Measurements from ENCODE around the gene OR2AG2.

OR2AG2 gene

DNA sequence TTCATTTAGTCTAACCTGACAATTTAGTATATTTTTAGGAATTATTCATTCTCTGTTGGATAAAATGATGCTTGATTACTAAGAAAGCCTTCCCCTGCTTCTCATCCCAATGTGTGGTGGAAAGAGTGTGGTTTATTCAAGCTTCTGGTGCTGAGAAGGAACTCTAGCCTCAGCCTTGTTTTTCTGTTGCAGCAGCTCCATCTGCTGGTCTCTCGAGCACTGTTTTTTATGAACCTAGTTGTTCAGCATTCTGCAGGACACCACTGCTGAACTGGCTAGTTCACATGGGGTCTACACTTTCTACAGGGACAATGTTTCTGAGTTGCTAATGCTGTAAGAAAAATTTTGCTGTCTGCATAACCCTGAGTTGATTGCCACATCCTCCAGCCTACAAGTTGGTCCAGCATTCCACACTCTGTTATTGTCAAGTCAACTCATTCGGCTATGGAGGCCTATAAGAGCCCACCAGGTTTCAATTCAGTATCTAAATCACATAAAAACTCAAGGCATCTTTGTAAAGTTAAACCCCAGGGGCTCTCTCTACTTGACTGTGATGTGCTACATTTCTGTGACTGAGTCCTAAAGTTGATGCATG lies 14.3 kb downstream of the OR2AG2 start:
- peak; percentile 34 for DNase-seq (ENCODE audit: extremely low spot score)
- ChIA-PET CTCF (interaction anchor here (0.6 to 15.2 kb wide), 19 partner anchors 10 to 686 kb away, joined by 3 to 259 read pairs (median 4); partner anchors contain the start of gene OR2AG2), POLR2A (no interaction called here)
- TF ChIP-seq, protein P1, sequence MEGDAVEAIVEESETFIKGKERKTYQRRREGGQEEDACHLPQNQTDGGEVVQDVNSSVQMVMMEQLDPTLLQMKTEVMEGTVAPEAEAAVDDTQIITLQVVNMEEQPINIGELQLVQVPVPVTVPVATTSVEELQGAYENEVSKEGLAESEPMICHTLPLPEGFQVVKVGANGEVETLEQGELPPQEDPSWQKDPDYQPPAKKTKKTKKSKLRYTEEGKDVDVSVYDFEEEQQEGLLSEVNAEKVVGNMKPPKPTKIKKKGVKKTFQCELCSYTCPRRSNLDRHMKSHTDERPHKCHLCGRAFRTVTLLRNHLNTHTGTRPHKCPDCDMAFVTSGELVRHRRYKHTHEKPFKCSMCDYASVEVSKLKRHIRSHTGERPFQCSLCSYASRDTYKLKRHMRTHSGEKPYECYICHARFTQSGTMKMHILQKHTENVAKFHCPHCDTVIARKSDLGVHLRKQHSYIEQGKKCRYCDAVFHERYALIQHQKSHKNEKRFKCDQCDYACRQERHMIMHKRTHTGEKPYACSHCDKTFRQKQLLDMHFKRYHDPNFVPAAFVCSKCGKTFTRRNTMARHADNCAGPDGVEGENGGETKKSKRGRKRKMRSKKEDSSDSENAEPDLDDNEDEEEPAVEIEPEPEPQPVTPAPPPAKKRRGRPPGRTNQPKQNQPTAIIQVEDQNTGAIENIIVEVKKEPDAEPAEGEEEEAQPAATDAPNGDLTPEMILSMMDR (IDR thresholded peaks at IDR 0.05; ENCODE audit: control extremely low read depth, extremely low read depth, low read depth, missing control alignments), result peak; percentile 69

DNA sequence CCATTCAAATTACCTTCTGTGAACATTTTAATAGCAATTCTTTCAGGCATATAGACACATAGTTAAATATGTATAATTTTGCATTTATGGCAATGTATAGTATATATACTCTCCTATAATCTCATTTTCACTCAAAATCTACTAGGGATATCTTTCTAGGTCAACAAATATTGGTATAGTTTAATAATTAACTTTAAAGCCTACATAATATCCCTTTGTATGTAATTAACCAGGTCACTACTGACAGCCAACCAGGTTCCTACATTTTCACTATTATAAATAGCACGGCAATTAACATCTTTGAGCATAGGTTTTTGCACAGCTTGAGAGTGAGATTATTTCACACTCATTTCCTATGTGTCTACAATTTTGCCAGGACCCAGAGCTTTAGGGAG lies 15.8 kb downstream of the OR2AG2 start:
- TF ChIP-seq, protein P1 (IDR thresholded peaks at IDR 0.05; ENCODE audit: control extremely low read depth, extremely low read depth, low read depth, missing control alignments), result no peak
- DNase-seq (ENCODE audit: extremely low spot score), result no peak
- CTCF ChIA-PET, result interaction anchor here (0.6 to 15.2 kb wide), 29 partner anchors 10 to 939 kb away, joined by 3 to 259 read pairs (median 5); partner anchors contain the start of genes OR2AG2 and ZNF215
- POLR2A ChIA-PET, result no interaction called here

DNA sequence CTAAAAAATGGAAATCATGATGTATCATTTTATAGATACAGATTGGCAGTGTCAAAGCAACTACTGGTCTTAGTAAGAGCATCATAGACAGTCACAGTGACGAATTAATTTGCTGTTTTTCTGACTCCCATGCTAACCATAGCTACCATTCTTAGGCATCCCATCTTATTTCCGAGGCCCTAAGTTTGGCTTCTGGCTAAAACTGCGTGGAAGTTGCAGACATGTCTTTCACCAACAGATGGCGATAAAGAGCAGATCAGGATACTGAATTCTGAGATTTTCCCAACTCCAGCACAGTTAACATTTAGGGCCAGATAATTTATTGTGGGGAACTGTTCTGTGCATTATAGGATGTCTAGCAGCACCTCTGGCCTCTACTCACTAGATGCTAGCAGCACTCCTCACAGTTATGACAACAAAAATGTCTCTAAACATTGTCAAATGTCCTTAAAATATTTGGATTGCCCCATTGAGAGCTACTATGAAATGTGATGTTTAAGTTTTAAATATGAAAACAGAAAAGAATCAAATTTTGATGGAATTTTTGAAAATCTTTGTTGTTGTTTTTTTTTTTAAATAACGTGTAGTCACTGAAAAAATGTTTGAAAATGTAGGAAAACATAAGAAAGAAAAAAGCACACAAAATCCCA lies 16.3 kb downstream of the OR2AG2 start:
- CTCF ChIA-PET, result interaction anchor here (0.6 to 15.2 kb wide), 45 partner anchors 10 to 939 kb away, joined by 3 to 259 read pairs (median 4); partner anchors contain the start of genes MRPL17, OR2AG1, OR2AG2 and ZNF215
- DNase-seq (ENCODE audit: extremely low spot score), result peak; percentile 46
- POLR2A ChIA-PET, result no interaction called here
- TF ChIP-seq, protein P1 (IDR thresholded peaks at IDR 0.05; ENCODE audit: control extremely low read depth, extremely low read depth, low read depth, missing control alignments), result peak; percentile 88

- no peak for DNase-seq (ENCODE audit: extremely low spot score)
- ChIA-PET CTCF (interaction anchor here (1.5 to 15.2 kb wide), 5 partner anchors 9 to 368 kb away, joined by 5 to 259 read pairs (median 8); partner anchors contain the start of gene MRPL17), POLR2A (no interaction called here)
- TF ChIP-seq, protein P1 (IDR thresholded peaks at IDR 0.05; ENCODE audit: control extremely low read depth, extremely low read depth, low read depth, missing control alignments), result no peak
These were observed 24.6 kb downstream of the OR2AG2 start for GRCh38 chr11:6747097-6747668.

DNA sequence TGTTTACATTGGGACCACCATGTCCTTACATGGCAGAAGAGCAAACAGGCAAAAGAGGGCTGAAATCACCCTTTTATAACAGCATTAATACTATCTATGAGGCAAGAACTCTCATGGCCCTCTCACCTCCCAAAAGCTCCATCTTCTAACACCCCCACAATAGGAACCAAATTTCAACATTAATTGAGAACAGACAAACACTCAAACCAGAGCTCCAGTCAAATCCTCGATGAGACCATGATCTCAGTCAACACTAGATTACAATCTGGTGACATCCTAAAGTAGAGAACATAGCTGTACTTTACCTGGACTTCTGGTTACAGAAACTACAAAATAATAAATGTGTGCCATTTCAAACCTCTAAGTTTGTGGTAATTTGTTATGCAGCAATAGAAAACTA lies 25.1 kb downstream of the OR2AG2 start:
- TF ChIP-seq, protein P1 (IDR thresholded peaks at IDR 0.05; ENCODE audit: control extremely low read depth, extremely low read depth, low read depth, missing control alignments), result no peak
- POLR2A ChIA-PET, result no interaction called here
- CTCF ChIA-PET, result interaction anchor here (1.5 to 15.2 kb wide), 5 partner anchors 9 to 367 kb away, joined by 5 to 259 read pairs (median 8); partner anchors contain the start of gene MRPL17
- no peak for DNase-seq (ENCODE audit: extremely low spot score)

DNA sequence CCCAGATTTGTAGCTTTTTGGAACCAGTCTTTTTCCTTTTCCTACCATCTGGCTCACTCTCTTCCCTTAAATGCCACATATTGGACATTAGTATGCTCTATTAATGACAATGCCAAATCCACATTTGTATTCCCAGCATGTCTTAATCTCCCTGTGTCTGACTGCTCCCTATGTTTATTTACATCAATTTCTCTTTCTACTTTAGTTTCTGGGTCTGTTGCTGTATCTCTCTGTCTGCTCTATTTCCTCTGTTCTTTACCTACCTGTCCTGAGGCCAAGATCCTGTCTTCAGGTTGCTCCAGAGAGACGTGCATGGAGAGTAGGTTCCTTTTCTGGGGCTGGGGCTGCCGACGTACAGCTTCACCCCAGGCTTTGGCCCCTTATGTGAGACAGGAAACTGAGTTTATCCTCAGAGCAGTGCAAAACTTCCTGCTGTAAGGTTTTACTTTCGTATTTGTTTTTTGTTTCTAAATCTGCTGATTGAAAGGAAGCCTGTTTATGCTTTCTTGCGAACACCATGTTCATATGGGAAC lies 25.6 kb downstream of the OR2AG2 start:
- TF ChIP-seq, protein P1 (IDR thresholded peaks at IDR 0.05; ENCODE audit: control extremely low read depth, extremely low read depth, low read depth, missing control alignments), result no peak
- ChIA-PET CTCF (interaction anchor here (0.9 to 15.2 kb wide), 8 partner anchors 8 to 367 kb away, joined by 3 to 259 read pairs (median 6); partner anchors contain the start of gene MRPL17), POLR2A (no interaction called here)
- peak; percentile 44 for DNase-seq (ENCODE audit: extremely low spot score)

Measured in GM10248 (cell line).